K562 (cell line): ENCODE results near the gene MAPK8IP1. TPM values are rescaled to one million over a fixed set of nuclear protein-coding genes. Genes with fewer than 3 reads are reported as not detected.

ENCODE experiments used
- ATAC-seq: fragments of 200-7000 bp; cut with Tn5 transposase; 3 replicates; pipeline ENCODE4 v1.9.1; 2020; ENCODE audit warnings: moderate library complexity
- BruUV-seq: library from RNA; stranded (reverse); fragments of 400-500 nt; replicated peaks from 2 replicates; lab custom pipeline; 2021; lab: Mats Ljungman, UMichigan
- CTCF ChIA-PET: fragments of 300-600 bp; formaldehyde crosslinking; extraction: SDS; loops from one replicate; lab custom pipeline; 2021; ENCODE audit warnings: low intra/inter-chr PET ratio; lab: Yijun Ruan, JAX
- POLR2A ChIA-PET: fragments of 300-600, 350-650 bp; sonication (Branson Sonifier 250); formaldehyde crosslinking; extraction: SDS; loops from one replicate; lab custom pipeline; 2021; ENCODE audit warnings: antibody characterized with exemption, inconsistent platforms; lab: Yijun Ruan, JAX
- DNase-seq, 4 experiments: peaks; one replicate each; pipeline versions ENCODE4 v3.0.0 to v3.0.0-alpha.2; 2011 to 2018; ENCODE audit warnings: low spot score in 3 of 4, mixed read lengths in 3 of 4; ENCODE audit errors: extremely low read depth in 1 of 4
- FAIRE-seq: peaks from 2 replicates; lab custom pipeline; 2011; peaks lifted over from hg19 to GRCh38; lab: Jason Lieb, UNC
- H2AFZ ChIP-seq: 2 replicates; pipeline ENCODE4 v1.6.0; 2011; ENCODE audit warnings: low read depth, low read length, control low read depth, inconsistent platforms
- H3K27ac ChIP-seq: fragments of 200-600 bp; 3 replicates; pipeline ENCODE4 v1.8.0; 2011; ENCODE audit warnings: low read depth, mild to moderate bottlenecking, control low read depth, inconsistent platforms, low read length, moderate library complexity, mixed read lengths; ENCODE audit errors: extremely low read depth
- H3K27me3 ChIP-seq, 2 experiments: fragments of 300-600 bp in 1 of 2; 2 replicates in 1 of 2; 3 replicates in 1 of 2; pipeline versions ENCODE4 v1.6.0 to v1.8.0; 2011; ENCODE audit warnings: inconsistent platforms in 2 of 2, low read length in 2 of 2, mild to moderate bottlenecking in 1 of 2, mixed read lengths in 1 of 2, moderate library complexity in 1 of 2; ENCODE audit not compliant: control insufficient read depth in 2 of 2, insufficient read depth in 2 of 2
- H3K36me3 ChIP-seq: fragments of 300-600 bp; 3 replicates; pipeline ENCODE4 v1.8.0; 2011; ENCODE audit warnings: mild to moderate bottlenecking, low read length, inconsistent platforms; ENCODE audit not compliant: control insufficient read depth, insufficient read depth
- H3K4me1 ChIP-seq, 2 experiments: fragments of 200-600 bp in 1 of 2; replicated peaks in 1 of 2; 2 replicates in 1 of 2; 3 replicates in 1 of 2; pipeline versions ENCODE4 v1.5.1 to v1.8.0; 2011; ENCODE audit warnings: inconsistent platforms in 2 of 2, low read length in 2 of 2, mild to moderate bottlenecking in 1 of 2, mixed read lengths in 1 of 2, moderate library complexity in 1 of 2; ENCODE audit not compliant: control insufficient read depth in 2 of 2, insufficient read depth in 2 of 2
- H3K4me2 ChIP-seq: 2 replicates; pipeline ENCODE4 v1.6.1; 2011; ENCODE audit warnings: low read length, control low read depth, inconsistent platforms, mixed read lengths; ENCODE audit not compliant: insufficient read depth
- H3K4me3 ChIP-seq: fragments of 200-600 bp; sonication (generic), shearing (Covaris generic); 2 replicates; pipeline ENCODE4 v1.5.1; 2016; ENCODE audit warnings: control low read depth, inconsistent platforms
- H3K79me2 ChIP-seq: fragments of 200-600 bp; 3 replicates; pipeline ENCODE4 v1.8.0; 2011; ENCODE audit warnings: low read length, inconsistent platforms; ENCODE audit not compliant: control insufficient read depth, insufficient read depth
- H3K9ac ChIP-seq, 2 experiments: 2 replicates each; pipeline versions ENCODE4 v1.6.0 to v1.6.1; 2011; ENCODE audit warnings: low read depth in 2 of 2, low read length in 2 of 2, control low read depth in 1 of 2, inconsistent platforms in 1 of 2, mild to moderate bottlenecking in 1 of 2, mixed read lengths in 1 of 2; ENCODE audit not compliant: insufficient read depth in 1 of 2
- H3K9me1 ChIP-seq: one replicate; pipeline ENCODE4 v1.6.0; 2011; ENCODE audit warnings: inconsistent platforms, mild to moderate bottlenecking, low read length, moderate library complexity; ENCODE audit not compliant: control insufficient read depth, insufficient read depth
- H3K9me3 ChIP-seq: replicated peaks from 2 replicates; pipeline ENCODE4 v1.5.1; 2011; ENCODE audit warnings: low read depth, low read length, inconsistent platforms; ENCODE audit not compliant: control insufficient read depth, insufficient read depth
- H4K20me1 ChIP-seq: replicated peaks from 2 replicates; pipeline ENCODE4 v1.6.1; 2011; ENCODE audit warnings: low read length, inconsistent platforms, mixed read lengths; ENCODE audit not compliant: control insufficient read depth, insufficient read depth
- KDM5B ChIP-seq: fragments of 200-600 bp; sonication (generic); IDR thresholded peaks from 2 replicates; pipeline ENCODE4 v1.6.1; 2012; ENCODE audit warnings: low read depth, mild to moderate bottlenecking, moderate library complexity, low read length, control low read depth, inconsistent platforms; ENCODE audit not compliant: insufficient replicate concordance
- NFIC ChIP-seq: fragments of 450-650 bp; IDR thresholded peaks from 2 replicates; pipeline ENCODE4 v1.6.1; 2017; ENCODE audit warnings: mild to moderate bottlenecking, inconsistent platforms
- WGBS: fragments of 100-300 bp; shearing (Covaris generic); methylation state at CpG from one replicate; pipeline ENCODE4 v1.1.6; 2016; ENCODE audit warnings: low coverage, mixed read lengths; ENCODE audit not compliant: insufficient coverage; ENCODE audit errors: missing lambda C conversion rate; 5-methylcytosine and 5-hydroxymethylcytosine counted together
- in situ Hi-C: fragments of 300-500 bp; cut with MboI; formaldehyde crosslinking; loops from 4 replicates; pipeline ENCODE4 v1.15.0; 2018; ENCODE audit warnings: inconsistent platforms, mixed read lengths
- intact Hi-C: fragments of 100-400 bp; cut with micrococcal nuclease; formaldehyde crosslinking; loops from 2 replicates; pipeline ENCODE4 v1.14.2; 2022
- polyA plus RNA-seq, 8 experiments: library from polyadenylated mRNA; depleted of rRNA in 4 of 8; stranded (reverse) in 5 of 8; unstranded in 3 of 8; fragments of >200 nt; fragmentation: Nextera tagmentation in 2 of 8; fragmentation: Illumina TruSeq in 1 of 8; extraction: Ambion mirVana in 2 of 8; extraction: Trizol in 1 of 8; gene quantifications; 2 replicates each; pipeline versions ENCODE4 v1.2.1 to v1.2.3, GENCODE V29; 2011 to 2014; ENCODE audit warnings: inconsistent platforms in 1 of 8, missing spikeins in 1 of 8
- total RNA-seq, 7 experiments: library from RNA; depleted of rRNA in 6 of 7; stranded (reverse); fragments of >200 nt in 6 of 7; fragmentation: Illumina TruSeq in 2 of 7; extraction: Trizol in 2 of 7; gene quantifications; 2 replicates each; pipeline versions ENCODE4 v1.2.1 to v1.2.3, GENCODE V29; 2011 to 2021; ENCODE audit warnings: low replicate concordance in 1 of 7
- TF ChIP-seq, protein P1 (sequence below): fragments of 250-450 bp; sonication (Bioruptor Pico); IDR thresholded peaks from 2 replicates; pipeline ENCODE4 v1.4.0; 2020; ENCODE audit warnings: mild to moderate bottlenecking, moderate library complexity

The MAPK8IP1 gene
- total and polyA plus RNA-seq, 9 of the 15 experiments (the other 6 are each of a cell fraction or from before 2014, with no cell fraction given) = 0.13 to 6.9 (median 2.5) TPM

DNA sequence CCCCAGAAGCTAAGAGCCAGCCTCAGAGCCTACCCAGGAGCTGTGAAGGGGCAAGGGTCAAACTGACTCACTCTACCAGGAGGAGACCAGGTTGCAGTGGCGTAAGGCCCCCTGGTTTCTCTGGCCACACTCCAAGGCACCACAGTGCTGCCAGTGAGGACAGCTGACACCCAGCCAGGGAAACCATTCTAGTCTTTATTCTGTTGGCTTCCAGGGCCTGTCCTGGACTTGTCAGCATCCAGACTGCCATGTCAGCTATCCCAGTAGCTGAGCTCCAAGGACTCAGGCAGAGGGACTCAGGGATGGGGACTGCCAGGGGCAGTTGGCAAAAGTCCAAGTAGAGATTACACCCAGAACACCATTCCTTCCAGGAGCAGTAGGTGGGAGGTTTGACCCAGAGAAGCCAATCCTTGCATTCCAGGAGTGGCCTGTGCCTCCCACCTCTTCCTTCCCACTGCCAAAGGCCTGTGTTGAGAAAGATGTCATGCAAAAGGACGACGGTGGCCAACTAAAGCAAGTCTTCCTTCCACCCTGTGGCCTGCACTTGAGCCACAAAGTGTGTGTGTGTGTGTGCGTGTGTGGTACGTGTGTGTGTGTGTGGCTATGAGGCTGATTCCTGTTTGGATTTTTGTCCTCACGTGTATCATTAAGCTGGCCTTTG, 3.6 kb upstream of the MAPK8IP1 start:
- Histone ChIP-seq H3K36me3 (peaks cover 36% of the 10 kb centered on the region; the same call in 2 of the 3 replicates), H3K4me2 (no peak overlapping the region), H3K9ac (no peak overlapping the region), H3K4me3 (no peak overlapping the region), H4K20me1 (peaks cover 23% of the 10 kb centered on the region), H3K9me3 (no peaks in the 10 kb centered on the region), H3K79me2 (no peaks in the 10 kb centered on the region), H3K9me1 (no peaks in the 10 kb centered on the region), H3K27me3 (no peaks in the 10 kb centered on the region), H2AFZ (no peak overlapping the region), H3K4me1 (peaks cover 22 to 26% of the 10 kb centered on the region in 2 experiments), H3K27ac (no peak overlapping the region)
- WGBS = 80% methylated on average over 6 of the region's 6 CpGs
- ATAC-seq (no peak), DNase-seq (no peak), FAIRE-seq (no peak)
- no TSS peak for BruUV-seq
- intact Hi-C loops = no loop called here
- CTCF ChIA-PET = no interaction called here
- in situ Hi-C loops = no loop called here
- POLR2A ChIA-PET = interaction anchor here (0.8 to 1.1 kb wide), 2 partner anchors 11 to 19 kb away, joined by 3 to 4 read pairs; no protein-coding TSS in a partner anchor
- TF ChIP-seq, protein P1, sequence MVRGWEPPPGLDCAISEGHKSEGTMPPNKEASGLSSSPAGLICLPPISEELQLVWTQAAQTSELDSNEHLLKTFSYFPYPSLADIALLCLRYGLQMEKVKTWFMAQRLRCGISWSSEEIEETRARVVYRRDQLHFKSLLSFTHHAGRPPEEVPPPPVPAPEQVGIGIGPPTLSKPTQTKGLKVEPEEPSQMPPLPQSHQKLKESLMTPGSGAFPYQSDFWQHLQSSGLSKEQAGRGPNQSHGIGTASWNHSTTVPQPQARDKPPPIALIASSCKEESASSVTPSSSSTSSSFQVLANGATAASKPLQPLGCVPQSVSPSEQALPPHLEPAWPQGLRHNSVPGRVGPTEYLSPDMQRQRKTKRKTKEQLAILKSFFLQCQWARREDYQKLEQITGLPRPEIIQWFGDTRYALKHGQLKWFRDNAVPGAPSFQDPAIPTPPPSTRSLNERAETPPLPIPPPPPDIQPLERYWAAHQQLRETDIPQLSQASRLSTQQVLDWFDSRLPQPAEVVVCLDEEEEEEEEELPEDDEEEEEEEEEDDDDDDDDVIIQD = no peak
- no peak for TF ChIP-seq KDM5B
- peak; percentile 74 for TF ChIP-seq NFIC
